ENCODE results near the gene SHC1.

GRCh38 chr1:155004352-155005075 lies 34.0 kb upstream of the SHC1 start:
- no peak for TF ChIP-seq ARNT (IDR thresholded peaks at IDR 0.05)
- TF ChIP-seq SUZ12 (IDR thresholded peaks at IDR 0.05): no peak
- TF ChIP-seq FOXM1 (IDR thresholded peaks at IDR 0.05; ENCODE audit: borderline replicate concordance): no peak
- no peak for TF ChIP-seq SP1 (IDR thresholded peaks at IDR 0.05)
- TF ChIP-seq TARDBP (IDR thresholded peaks at IDR 0.05): no peak
- no peak for TF ChIP-seq ZNF384 (IDR thresholded peaks at IDR 0.05)
- no peak for TF ChIP-seq HDGF (IDR thresholded peaks at IDR 0.05; ENCODE audit: borderline replicate concordance)
- no peak for TF ChIP-seq NFRKB (IDR thresholded peaks at IDR 0.05)
- no peak for TF ChIP-seq FOXK2 (IDR thresholded peaks at IDR 0.05)
- no peak for TF ChIP-seq ELF4 (IDR thresholded peaks at IDR 0.05)
- no peak for TF ChIP-seq BHLHE40 (IDR thresholded peaks at IDR 0.05; ENCODE audit: borderline replicate concordance)
- TF ChIP-seq, protein P1, sequence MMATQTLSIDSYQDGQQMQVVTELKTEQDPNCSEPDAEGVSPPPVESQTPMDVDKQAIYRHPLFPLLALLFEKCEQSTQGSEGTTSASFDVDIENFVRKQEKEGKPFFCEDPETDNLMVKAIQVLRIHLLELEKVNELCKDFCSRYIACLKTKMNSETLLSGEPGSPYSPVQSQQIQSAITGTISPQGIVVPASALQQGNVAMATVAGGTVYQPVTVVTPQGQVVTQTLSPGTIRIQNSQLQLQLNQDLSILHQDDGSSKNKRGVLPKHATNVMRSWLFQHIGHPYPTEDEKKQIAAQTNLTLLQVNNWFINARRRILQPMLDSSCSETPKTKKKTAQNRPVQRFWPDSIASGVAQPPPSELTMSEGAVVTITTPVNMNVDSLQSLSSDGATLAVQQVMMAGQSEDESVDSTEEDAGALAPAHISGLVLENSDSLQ (IDR thresholded peaks at IDR 0.05): no peak
- TF ChIP-seq FOXA1 (IDR thresholded peaks at IDR 0.05): no peak
- no peak for TF ChIP-seq CTBP1 (IDR thresholded peaks at IDR 0.05; ENCODE audit: borderline replicate concordance)

Measured in HEK293T (cell line).